Activated CD4-positive, alpha-beta T cell treated with anti-CD3 and anti-CD28 coated beads, Interleukin-10, Interleukin-2, amounts not matched to agents 100 ng/mL and 50 ng/mL, durations not matched to agents 16 hours and 8 hours (primary cell): ENCODE results near the gene DCLRE1C.
A peak's percentile ranks its signal among the peaks of the same experiment; 100 is the strongest.
"Not testable (repeated sequence)": the region's sequence is repeated elsewhere in the genome, so short reads cannot be mapped to it uniquely, and the experiment has no call there.

Experiments used
- DNase-seq: peaks from one replicate; pipeline ENCODE4 v3.0.0-alpha.2; 2020

DCLRE1C gene

GRCh38 chr10:14879124-14879927, 74.6 kb downstream of the DCLRE1C start:
- peak; percentile 44 for DNase-seq

GRCh38 chr10:14878266-14879123, 75.4 kb downstream of the DCLRE1C start, which contains the start of gene SUV39H2:
Gene SUV39H2 (plus strand): TSS chr10:14878866. CDS start chr10:14878889, 23 bp downstream.
- peak; percentile 98 for DNase-seq

GRCh38 chr10:14876764-14877163, 77.1 kb downstream of the DCLRE1C start:
- no peak for DNase-seq

GRCh38 chr10:14875941-14876340, 78.0 kb downstream of the DCLRE1C start:
- no peak for DNase-seq

- DNase-seq = peak; percentile 34
Measured at GRCh38 chr10:14873090-14873760, 80.7 kb downstream of the DCLRE1C start.

GRCh38 chr10:14864871-14865270, 89.0 kb downstream of the DCLRE1C start:
- DNase-seq = not testable (repeated sequence)

GRCh38 chr10:14864466-14864865, 89.4 kb downstream of the DCLRE1C start:
- not testable (repeated sequence) for DNase-seq

GRCh38 chr10:14860791-14861190, 93.1 kb downstream of the DCLRE1C start:
- DNase-seq = no peak

GRCh38 chr10:14859775-14860174, 94.1 kb downstream of the DCLRE1C start:
- no peak for DNase-seq

GRCh38 chr10:14859043-14859442, 94.9 kb downstream of the DCLRE1C start:
- DNase-seq = no peak

GRCh38 chr10:14858338-14858960, 95.4 kb downstream of the DCLRE1C start:
- DNase-seq = no peak

- no peak for DNase-seq
Measured at GRCh38 chr10:14855453-14855852, 98.4 kb downstream of the DCLRE1C start.

- DNase-seq = no peak
Measured at GRCh38 chr10:14852236-14852635, 101.7 kb downstream of the DCLRE1C start.
